Heart left ventricle (tissue), 13 donors: Measurements from ENCODE around the gene A2ML1.

Experiments
- POLR2A ChIP-seq, 2 donors: fragments of 450-650 bp; IDR thresholded peaks; one replicate each; pipeline ENCODE4 v1.6.1; 2017; ENCODE audit warnings: antibody characterized with exemption in 2 of 2, mild to moderate bottlenecking in 2 of 2, moderate library complexity in 2 of 2
- TF ChIP-seq, protein P1 (sequence below), 12 donors: fragments of 200-600 bp; sonication (generic) in 4 of 12; IDR thresholded peaks; one replicate each; pipeline versions ENCODE4 v1.5.0 to v1.8.0; 2018 to 2022; ENCODE audit warnings: antibody characterized with exemption in 12 of 12, mild to moderate bottlenecking in 5 of 12
- donor health status: ischemic (EF 13 %, LVEDD 7.1; RV severe dilation, severe dysfunction).
- donor health status: DM: no; HTN: yes; CAD: no.
- donor health status: DM: no; HTN: no; CAD: no.
- donor health status: ischemic (EF 25% LVEDD 6.9; RV normal size, moderate dysfunction).
- donor health status: ischemic (EF 25% LVEDD 5.7; RV mildly dilated, moderate dysfunction).
- donor health status: ischemic (EF 35%, LVEDD 5.7; RV mildly dilated, moderate dysfunction).
- donor health status: nonischemic (EF 11% LVEDD 7.7; RV severe dilation, severe dysfunction).
- donor health status: DM: yes; HTN: yes; CAD: no.
- donor health status: PGD.
- donor health status: ischemic (EF 29% LVEDD 5.4; RV normal size, mild dysfunction).
- donor health status: nonischemic (EF 23%, LVEDD 6.1; RV moderate dilation, normal function).

DNA sequence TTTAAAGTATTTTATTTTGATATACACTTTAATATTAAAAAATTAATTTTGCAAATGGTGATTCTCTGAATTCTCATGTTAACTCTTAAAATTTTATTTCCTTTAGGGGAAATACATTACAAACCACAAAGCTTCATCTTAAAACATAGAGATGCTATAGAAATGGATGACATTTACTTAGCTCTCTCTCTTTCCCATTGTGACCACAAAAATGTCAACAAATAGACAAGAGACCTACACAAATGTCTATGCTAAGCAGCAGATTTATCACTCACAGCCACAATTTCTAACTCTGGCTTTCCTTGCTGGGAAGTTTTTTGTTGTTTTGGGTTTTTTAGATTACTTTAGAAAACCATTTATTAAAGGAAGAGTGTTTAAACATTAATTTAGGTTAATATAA lies 72.0 kb downstream of the A2ML1 start:
- TF ChIP-seq, protein P1, sequence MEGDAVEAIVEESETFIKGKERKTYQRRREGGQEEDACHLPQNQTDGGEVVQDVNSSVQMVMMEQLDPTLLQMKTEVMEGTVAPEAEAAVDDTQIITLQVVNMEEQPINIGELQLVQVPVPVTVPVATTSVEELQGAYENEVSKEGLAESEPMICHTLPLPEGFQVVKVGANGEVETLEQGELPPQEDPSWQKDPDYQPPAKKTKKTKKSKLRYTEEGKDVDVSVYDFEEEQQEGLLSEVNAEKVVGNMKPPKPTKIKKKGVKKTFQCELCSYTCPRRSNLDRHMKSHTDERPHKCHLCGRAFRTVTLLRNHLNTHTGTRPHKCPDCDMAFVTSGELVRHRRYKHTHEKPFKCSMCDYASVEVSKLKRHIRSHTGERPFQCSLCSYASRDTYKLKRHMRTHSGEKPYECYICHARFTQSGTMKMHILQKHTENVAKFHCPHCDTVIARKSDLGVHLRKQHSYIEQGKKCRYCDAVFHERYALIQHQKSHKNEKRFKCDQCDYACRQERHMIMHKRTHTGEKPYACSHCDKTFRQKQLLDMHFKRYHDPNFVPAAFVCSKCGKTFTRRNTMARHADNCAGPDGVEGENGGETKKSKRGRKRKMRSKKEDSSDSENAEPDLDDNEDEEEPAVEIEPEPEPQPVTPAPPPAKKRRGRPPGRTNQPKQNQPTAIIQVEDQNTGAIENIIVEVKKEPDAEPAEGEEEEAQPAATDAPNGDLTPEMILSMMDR (IDR thresholded peaks at IDR 0.05) = no peak
- no peak for TF ChIP-seq POLR2A (IDR thresholded peaks at IDR 0.05)
